SK-N-SH treated with all-trans-retinoic acid at 6 μM for 48 hours (cell line): ENCODE results near the gene RALBP1.

Experiments
- ATAC-seq: fragments of 200-7000 bp; cut with Tn5 transposase; 3 replicates; pipeline ENCODE4 v1.9.1; 2020; ENCODE audit warnings: mild to moderate bottlenecking, moderate library complexity
- ARNTL ChIP-seq: fragments of 450-650 bp; formaldehyde crosslinking; IDR thresholded peaks from 2 replicates; pipeline ENCODE4 v1.5.0; 2020; ENCODE audit warnings: low read depth, mild to moderate bottlenecking, moderate library complexity, borderline replicate concordance
- BACH2 ChIP-seq: fragments of 250-450 bp; sonication (Bioruptor Pico); IDR thresholded peaks from 2 replicates; pipeline ENCODE4 v1.9.0; 2021; ENCODE audit warnings: mild to moderate bottlenecking, borderline replicate concordance
- CSDC2 ChIP-seq: fragments of 250-450 bp; sonication (Bioruptor Pico); IDR thresholded peaks from 2 replicates; pipeline ENCODE4 v1.5.0; 2020; ENCODE audit warnings: mild to moderate bottlenecking, moderate library complexity
- ESRRG ChIP-seq: fragments of 250-450 bp; sonication (Bioruptor Pico); IDR thresholded peaks from 2 replicates; pipeline ENCODE4 v1.6.1; 2021; ENCODE audit warnings: mild to moderate bottlenecking
- GLIS3 ChIP-seq: fragments of 250-450 bp; sonication (Bioruptor Pico); IDR thresholded peaks from 2 replicates; pipeline ENCODE4 v1.5.0; 2020; ENCODE audit warnings: mild to moderate bottlenecking, moderate library complexity
- ISL1 ChIP-seq: fragments of 250-450 bp; sonication (Bioruptor Pico); IDR thresholded peaks from 2 replicates; pipeline ENCODE4 v2.1.2; 2022; ENCODE audit warnings: mild to moderate bottlenecking, moderate library complexity
- OSR1 ChIP-seq: fragments of 250-450 bp; sonication (Bioruptor Pico); IDR thresholded peaks from 2 replicates; pipeline ENCODE4 v1.8.0; 2022; ENCODE audit warnings: moderate library complexity, mild to moderate bottlenecking, inconsistent platforms
- PPARA ChIP-seq: fragments of 250-450 bp; sonication (Bioruptor Pico); IDR thresholded peaks from 2 replicates; pipeline ENCODE4 v1.5.0; 2020; ENCODE audit warnings: mild to moderate bottlenecking, borderline replicate concordance
- RARB ChIP-seq: fragments of 250-450 bp; sonication (Bioruptor Pico); IDR thresholded peaks from 2 replicates; pipeline ENCODE4 v1.8.0; 2021; ENCODE audit warnings: mild to moderate bottlenecking, moderate library complexity
- SNAI2 ChIP-seq: fragments of 250-450 bp; sonication (Bioruptor Pico); IDR thresholded peaks from 2 replicates; pipeline ENCODE4 v1.5.0; 2020; ENCODE audit warnings: mild to moderate bottlenecking, moderate library complexity
- TCF4 ChIP-seq: fragments of 250-450 bp; sonication (Bioruptor Pico); IDR thresholded peaks from 2 replicates; pipeline ENCODE4 v1.8.0; 2021; ENCODE audit warnings: mild to moderate bottlenecking, moderate library complexity, borderline replicate concordance
- TOX ChIP-seq: fragments of 250-450 bp; sonication (Bioruptor Pico); IDR thresholded peaks from 2 replicates; pipeline ENCODE4 v1.8.0; 2021; ENCODE audit warnings: mild to moderate bottlenecking, moderate library complexity, borderline replicate concordance
- ZC3H10 ChIP-seq: fragments of 250-450 bp; sonication (Bioruptor Pico); IDR thresholded peaks from 2 replicates; pipeline ENCODE4 v1.5.1; 2021; ENCODE audit warnings: mild to moderate bottlenecking, moderate library complexity
- ZFP3 ChIP-seq: fragments of 250-450 bp; sonication (Bioruptor Pico); IDR thresholded peaks from 2 replicates; pipeline ENCODE4 v1.5.0; 2020; ENCODE audit warnings: mild to moderate bottlenecking, moderate library complexity
- ZNF565 ChIP-seq: fragments of 450-650 bp; formaldehyde crosslinking; conservative IDR thresholded peaks from 2 replicates; pipeline ENCODE4 v1.5.0; 2020; ENCODE audit warnings: low read depth, mild to moderate bottlenecking, moderate library complexity
- ZNF70 ChIP-seq: fragments of 450-650 bp; formaldehyde crosslinking; IDR thresholded peaks from 2 replicates; pipeline ENCODE4 v1.5.0; 2020; ENCODE audit warnings: mild to moderate bottlenecking, moderate library complexity
- ZNF8 ChIP-seq: fragments of 450-650 bp; formaldehyde crosslinking; IDR thresholded peaks from 2 replicates; pipeline ENCODE4 v1.5.0; 2020; ENCODE audit warnings: mild to moderate bottlenecking, moderate library complexity
- TF ChIP-seq, protein P1 (sequence below): fragments of 250-450 bp; sonication (Bioruptor Pico); IDR thresholded peaks from 2 replicates; pipeline ENCODE4 v1.8.0; 2021; ENCODE audit warnings: low read depth, mild to moderate bottlenecking, moderate library complexity, borderline replicate concordance
- TF ChIP-seq, protein P2 (sequence below): fragments of 250-450 bp; sonication (Bioruptor Pico); IDR thresholded peaks from 2 replicates; pipeline ENCODE4 v1.8.0; 2020; ENCODE audit warnings: mild to moderate bottlenecking, moderate library complexity, borderline replicate concordance
- TF ChIP-seq, protein P3 (sequence below): fragments of 250-450 bp; sonication (Bioruptor Pico); IDR thresholded peaks from 2 replicates; pipeline ENCODE4 v1.5.0; 2020; ENCODE audit warnings: mild to moderate bottlenecking, moderate library complexity
- TF ChIP-seq, protein P4 (sequence below): fragments of 250-450 bp; sonication (Bioruptor Pico); IDR thresholded peaks from 2 replicates; pipeline ENCODE4 v1.5.1; 2020; ENCODE audit warnings: low read depth, mild to moderate bottlenecking, moderate library complexity
- TF ChIP-seq, protein P5 (sequence below): fragments of 250-450 bp; sonication (Bioruptor Pico); IDR thresholded peaks from 2 replicates; pipeline ENCODE4 v1.5.1; 2021; ENCODE audit warnings: mild to moderate bottlenecking, moderate library complexity

Gene RALBP1

DNA sequence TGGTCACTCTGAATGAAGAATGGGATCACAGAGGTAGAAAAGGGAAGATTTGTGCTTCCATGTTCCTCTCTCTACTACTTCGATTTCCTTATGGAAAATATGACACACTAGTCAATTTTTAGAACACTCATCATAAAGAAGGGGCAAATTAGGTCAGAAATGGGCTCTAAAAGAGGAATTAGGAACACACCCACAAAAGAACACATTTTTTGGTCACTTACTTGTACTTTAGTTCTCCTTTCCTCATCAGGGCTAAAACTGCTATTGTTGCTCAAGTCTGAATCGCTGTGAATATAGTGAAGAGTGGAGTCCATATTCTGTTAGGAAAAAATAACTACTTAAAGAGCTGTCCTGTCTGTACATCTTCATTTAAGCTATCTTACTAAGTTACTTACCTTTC, 86.4 kb downstream of the RALBP1 start:
- ATAC-seq = no peak
- TF ChIP-seq ZFP3 (CRISPR knock-in tag) (no peak), TCF4 (CRISPR knock-in tag) (no peak), ZNF565 (CRISPR knock-in tag) (no peak), BACH2 (CRISPR knock-in tag) (no peak), ZC3H10 (CRISPR knock-in tag) (no peak)
- TF ChIP-seq, protein P1, sequence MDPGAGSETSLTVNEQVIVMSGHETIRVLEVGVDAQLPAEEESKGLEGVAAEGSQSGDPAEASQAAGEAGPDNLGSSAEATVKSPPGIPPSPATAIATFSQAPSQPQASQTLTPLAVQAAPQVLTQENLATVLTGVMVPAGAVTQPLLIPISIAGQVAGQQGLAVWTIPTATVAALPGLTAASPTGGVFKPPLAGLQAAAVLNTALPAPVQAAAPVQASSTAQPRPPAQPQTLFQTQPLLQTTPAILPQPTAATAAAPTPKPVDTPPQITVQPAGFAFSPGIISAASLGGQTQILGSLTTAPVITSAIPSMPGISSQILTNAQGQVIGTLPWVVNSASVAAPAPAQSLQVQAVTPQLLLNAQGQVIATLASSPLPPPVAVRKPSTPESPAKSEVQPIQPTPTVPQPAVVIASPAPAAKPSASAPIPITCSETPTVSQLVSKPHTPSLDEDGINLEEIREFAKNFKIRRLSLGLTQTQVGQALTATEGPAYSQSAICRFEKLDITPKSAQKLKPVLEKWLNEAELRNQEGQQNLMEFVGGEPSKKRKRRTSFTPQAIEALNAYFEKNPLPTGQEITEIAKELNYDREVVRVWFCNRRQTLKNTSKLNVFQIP (CRISPR knock-in tag) = no peak
- TF ChIP-seq, protein P2, sequence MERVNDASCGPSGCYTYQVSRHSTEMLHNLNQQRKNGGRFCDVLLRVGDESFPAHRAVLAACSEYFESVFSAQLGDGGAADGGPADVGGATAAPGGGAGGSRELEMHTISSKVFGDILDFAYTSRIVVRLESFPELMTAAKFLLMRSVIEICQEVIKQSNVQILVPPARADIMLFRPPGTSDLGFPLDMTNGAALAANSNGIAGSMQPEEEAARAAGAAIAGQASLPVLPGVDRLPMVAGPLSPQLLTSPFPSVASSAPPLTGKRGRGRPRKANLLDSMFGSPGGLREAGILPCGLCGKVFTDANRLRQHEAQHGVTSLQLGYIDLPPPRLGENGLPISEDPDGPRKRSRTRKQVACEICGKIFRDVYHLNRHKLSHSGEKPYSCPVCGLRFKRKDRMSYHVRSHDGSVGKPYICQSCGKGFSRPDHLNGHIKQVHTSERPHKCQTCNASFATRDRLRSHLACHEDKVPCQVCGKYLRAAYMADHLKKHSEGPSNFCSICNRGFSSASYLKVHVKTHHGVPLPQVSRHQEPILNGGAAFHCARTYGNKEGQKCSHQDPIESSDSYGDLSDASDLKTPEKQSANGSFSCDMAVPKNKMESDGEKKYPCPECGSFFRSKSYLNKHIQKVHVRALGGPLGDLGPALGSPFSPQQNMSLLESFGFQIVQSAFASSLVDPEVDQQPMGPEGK (CRISPR knock-in tag) = no peak

DNA sequence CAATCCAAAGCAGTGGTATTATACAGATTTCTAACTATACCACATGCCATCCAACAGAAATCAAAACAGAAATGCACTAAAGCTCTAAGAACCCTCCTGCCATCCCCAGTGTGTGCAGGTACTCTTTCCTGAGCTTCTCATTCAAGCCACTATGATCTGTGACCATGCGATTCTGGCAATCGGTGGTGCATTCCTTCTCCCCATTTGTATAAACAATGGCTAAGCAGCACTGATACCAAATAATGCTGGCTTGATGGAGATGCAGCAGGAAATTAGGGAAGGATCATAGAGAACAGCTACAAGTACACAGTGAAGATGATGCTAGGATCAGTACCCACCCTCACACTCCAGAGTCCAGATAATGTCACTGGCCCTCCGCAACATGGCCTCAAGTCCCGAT, 87.3 kb downstream of the RALBP1 start:
- no peak for TF ChIP-seq TOX (CRISPR knock-in tag)
- no peak for TF ChIP-seq PPARA (CRISPR knock-in tag)
- TF ChIP-seq, protein P2 (CRISPR knock-in tag) = no peak
- TF ChIP-seq ISL1 (CRISPR knock-in tag) = no peak
- TF ChIP-seq, protein P3, sequence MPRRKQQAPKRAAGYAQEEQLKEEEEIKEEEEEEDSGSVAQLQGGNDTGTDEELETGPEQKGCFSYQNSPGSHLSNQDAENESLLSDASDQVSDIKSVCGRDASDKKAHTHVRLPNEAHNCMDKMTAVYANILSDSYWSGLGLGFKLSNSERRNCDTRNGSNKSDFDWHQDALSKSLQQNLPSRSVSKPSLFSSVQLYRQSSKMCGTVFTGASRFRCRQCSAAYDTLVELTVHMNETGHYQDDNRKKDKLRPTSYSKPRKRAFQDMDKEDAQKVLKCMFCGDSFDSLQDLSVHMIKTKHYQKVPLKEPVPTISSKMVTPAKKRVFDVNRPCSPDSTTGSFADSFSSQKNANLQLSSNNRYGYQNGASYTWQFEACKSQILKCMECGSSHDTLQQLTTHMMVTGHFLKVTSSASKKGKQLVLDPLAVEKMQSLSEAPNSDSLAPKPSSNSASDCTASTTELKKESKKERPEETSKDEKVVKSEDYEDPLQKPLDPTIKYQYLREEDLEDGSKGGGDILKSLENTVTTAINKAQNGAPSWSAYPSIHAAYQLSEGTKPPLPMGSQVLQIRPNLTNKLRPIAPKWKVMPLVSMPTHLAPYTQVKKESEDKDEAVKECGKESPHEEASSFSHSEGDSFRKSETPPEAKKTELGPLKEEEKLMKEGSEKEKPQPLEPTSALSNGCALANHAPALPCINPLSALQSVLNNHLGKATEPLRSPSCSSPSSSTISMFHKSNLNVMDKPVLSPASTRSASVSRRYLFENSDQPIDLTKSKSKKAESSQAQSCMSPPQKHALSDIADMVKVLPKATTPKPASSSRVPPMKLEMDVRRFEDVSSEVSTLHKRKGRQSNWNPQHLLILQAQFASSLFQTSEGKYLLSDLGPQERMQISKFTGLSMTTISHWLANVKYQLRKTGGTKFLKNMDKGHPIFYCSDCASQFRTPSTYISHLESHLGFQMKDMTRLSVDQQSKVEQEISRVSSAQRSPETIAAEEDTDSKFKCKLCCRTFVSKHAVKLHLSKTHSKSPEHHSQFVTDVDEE = no peak
- TF ChIP-seq CSDC2 (CRISPR knock-in tag) = no peak
- TF ChIP-seq, protein P4, sequence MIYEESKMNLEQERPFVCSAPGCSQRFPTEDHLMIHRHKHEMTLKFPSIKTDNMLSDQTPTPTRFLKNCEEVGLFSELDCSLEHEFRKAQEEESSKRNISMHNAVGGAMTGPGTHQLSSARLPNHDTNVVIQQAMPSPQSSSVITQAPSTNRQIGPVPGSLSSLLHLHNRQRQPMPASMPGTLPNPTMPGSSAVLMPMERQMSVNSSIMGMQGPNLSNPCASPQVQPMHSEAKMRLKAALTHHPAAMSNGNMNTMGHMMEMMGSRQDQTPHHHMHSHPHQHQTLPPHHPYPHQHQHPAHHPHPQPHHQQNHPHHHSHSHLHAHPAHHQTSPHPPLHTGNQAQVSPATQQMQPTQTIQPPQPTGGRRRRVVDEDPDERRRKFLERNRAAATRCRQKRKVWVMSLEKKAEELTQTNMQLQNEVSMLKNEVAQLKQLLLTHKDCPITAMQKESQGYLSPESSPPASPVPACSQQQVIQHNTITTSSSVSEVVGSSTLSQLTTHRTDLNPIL (CRISPR knock-in tag) = no peak
- no peak for TF ChIP-seq ZNF8 (CRISPR knock-in tag)
- TF ChIP-seq ZNF70 (CRISPR knock-in tag) = no peak
- no peak for TF ChIP-seq OSR1
- TF ChIP-seq, protein P5, sequence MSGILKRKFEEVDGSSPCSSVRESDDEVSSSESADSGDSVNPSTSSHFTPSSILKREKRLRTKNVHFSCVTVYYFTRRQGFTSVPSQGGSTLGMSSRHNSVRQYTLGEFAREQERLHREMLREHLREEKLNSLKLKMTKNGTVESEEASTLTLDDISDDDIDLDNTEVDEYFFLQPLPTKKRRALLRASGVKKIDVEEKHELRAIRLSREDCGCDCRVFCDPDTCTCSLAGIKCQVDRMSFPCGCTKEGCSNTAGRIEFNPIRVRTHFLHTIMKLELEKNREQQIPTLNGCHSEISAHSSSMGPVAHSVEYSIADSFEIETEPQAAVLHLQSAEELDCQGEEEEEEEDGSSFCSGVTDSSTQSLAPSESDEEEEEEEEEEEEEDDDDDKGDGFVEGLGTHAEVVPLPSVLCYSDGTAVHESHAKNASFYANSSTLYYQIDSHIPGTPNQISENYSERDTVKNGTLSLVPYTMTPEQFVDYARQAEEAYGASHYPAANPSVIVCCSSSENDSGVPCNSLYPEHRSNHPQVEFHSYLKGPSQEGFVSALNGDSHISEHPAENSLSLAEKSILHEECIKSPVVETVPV (CRISPR knock-in tag) = no peak
- TF ChIP-seq BACH2 (CRISPR knock-in tag) = no peak
- no peak for TF ChIP-seq ZNF565 (CRISPR knock-in tag)
- no peak for TF ChIP-seq ZFP3 (CRISPR knock-in tag)
- TF ChIP-seq ARNTL (CRISPR knock-in tag) = no peak
- TF ChIP-seq ZC3H10 (CRISPR knock-in tag) = no peak
- TF ChIP-seq ESRRG (CRISPR knock-in tag) = no peak
- ATAC-seq = no peak

DNA sequence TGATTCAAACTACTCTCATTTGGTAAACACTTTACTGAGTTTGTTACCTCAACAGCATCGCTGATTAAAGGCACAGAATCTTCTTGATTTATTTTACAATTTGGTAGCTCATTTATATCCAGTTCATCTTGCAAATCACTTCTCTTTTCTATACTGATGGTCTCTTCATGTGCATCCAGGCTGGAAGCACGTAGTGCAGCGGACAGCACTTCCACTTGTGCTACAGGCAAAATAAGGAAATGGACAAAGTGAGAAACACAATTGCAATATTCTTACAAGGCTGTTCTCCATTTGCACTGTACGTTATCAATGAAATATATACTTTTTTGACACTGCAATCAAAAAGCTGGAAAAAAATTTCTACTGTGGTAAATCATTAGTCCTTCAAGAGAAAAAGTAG, 88.0 kb downstream of the RALBP1 start:
- no peak for ATAC-seq
- TF ChIP-seq GLIS3 (CRISPR knock-in tag) (no peak), ISL1 (CRISPR knock-in tag) (no peak), SNAI2 (no peak), ZFP3 (CRISPR knock-in tag) (no peak), ESRRG (CRISPR knock-in tag) (no peak), OSR1 (no peak), BACH2 (CRISPR knock-in tag) (no peak), ZC3H10 (CRISPR knock-in tag) (no peak), CSDC2 (CRISPR knock-in tag) (no peak), ZNF70 (CRISPR knock-in tag) (no peak), RARB (CRISPR knock-in tag) (no peak), PPARA (CRISPR knock-in tag) (no peak)
- TF ChIP-seq, protein P3 = no peak
